Measurements from ENCODE around the gene GLE1.
"Not testable (repeated sequence)": the region's sequence is repeated elsewhere in the genome, so short reads cannot be mapped to it uniquely, and the experiment has no call there.

The GLE1 gene

GRCh38 chr9:128579194-128579593, 74.7 kb downstream of the GLE1 start:
- H3K4me3 ChIP-seq (ENCODE audit: low read depth, low read length, poor library complexity, severe bottlenecking) = no peak overlapping the region
- H3K27me3 ChIP-seq (ENCODE audit: insufficient read depth, low read length) = no peaks in the 10 kb centered on the region

GRCh38 chr9:128580731-128581130, 76.2 kb downstream of the GLE1 start:
- no peak overlapping the region for H3K4me2 ChIP-seq (ENCODE audit: low read length)
- no peaks in the 10 kb centered on the region for H3K9me3 ChIP-seq (ENCODE audit: low read length)
- H3K27me3 ChIP-seq (ENCODE audit: insufficient read depth, low read length) = no peaks in the 10 kb centered on the region
- H3K36me3 ChIP-seq (ENCODE audit: insufficient read depth, low read length) = peaks cover 98% of the 10 kb centered on the region
- TF ChIP-seq CTCF (IDR thresholded peaks at IDR 0.05; ENCODE audit: low read length) (no peak), EZH2 (IDR thresholded peaks at IDR 0.05; ENCODE audit: borderline replicate concordance, low read length) (no peak)
- no peak overlapping the region for H3K9ac ChIP-seq (ENCODE audit: low read length)
- H4K20me1 ChIP-seq (ENCODE audit: insufficient read depth, low read length) = no peaks in the 10 kb centered on the region
- H3K27ac ChIP-seq (ENCODE audit: low read depth, low read length, poor library complexity, severe bottlenecking) = no peak overlapping the region
- no peaks in the 10 kb centered on the region for H3K4me1 ChIP-seq (ENCODE audit: insufficient read depth, low read length, severe bottlenecking)
- no peaks in the 10 kb centered on the region for H3K9me2 ChIP-seq (ENCODE audit: low read depth, low read length)
- no peaks in the 10 kb centered on the region for H3K79me2 ChIP-seq (ENCODE audit: insufficient read depth, low read length)
- H2AFZ ChIP-seq (ENCODE audit: low read length) = no peak overlapping the region
- H3K4me3 ChIP-seq (ENCODE audit: low read depth, low read length, poor library complexity, severe bottlenecking) = no peak overlapping the region
- no peaks in the 10 kb centered on the region for H3F3A ChIP-seq (ENCODE audit: insufficient read depth, low read length)

More at GRCh38 chr9:128579194-128579593, 74.7 kb downstream of the GLE1 start:
- H4K20me1 ChIP-seq (ENCODE audit: insufficient read depth, low read length) = no peaks in the 10 kb centered on the region
- no peak overlapping the region for H3K27ac ChIP-seq (ENCODE audit: low read depth, low read length, poor library complexity, severe bottlenecking)
- no peaks in the 10 kb centered on the region for H3K9me3 ChIP-seq (ENCODE audit: low read length)
- no peaks in the 10 kb centered on the region for H3K9me2 ChIP-seq (ENCODE audit: low read depth, low read length)
- H2AFZ ChIP-seq (ENCODE audit: low read length) = no peak overlapping the region
- H3K4me1 ChIP-seq (ENCODE audit: insufficient read depth, low read length, severe bottlenecking) = no peaks in the 10 kb centered on the region
- H3K79me2 ChIP-seq (ENCODE audit: insufficient read depth, low read length) = no peaks in the 10 kb centered on the region
- no peaks in the 10 kb centered on the region for H3F3A ChIP-seq (ENCODE audit: insufficient read depth, low read length)
- peaks cover 97% of the 10 kb centered on the region for H3K36me3 ChIP-seq (ENCODE audit: insufficient read depth, low read length)
- TF ChIP-seq EZH2 (IDR thresholded peaks at IDR 0.05; ENCODE audit: borderline replicate concordance, low read length) (no peak), CTCF (IDR thresholded peaks at IDR 0.05; ENCODE audit: low read length) (no peak)
- no peak overlapping the region for H3K4me2 ChIP-seq (ENCODE audit: low read length)
- H3K9ac ChIP-seq (ENCODE audit: low read length) = no peak overlapping the region

GRCh38 chr9:128585155-128585554, 80.6 kb downstream of the GLE1 start:
- H4K20me1 ChIP-seq (ENCODE audit: insufficient read depth, low read length); H3K9me3 ChIP-seq (ENCODE audit: low read length); H3K27me3 ChIP-seq (ENCODE audit: insufficient read depth, low read length); H3K4me1 ChIP-seq (ENCODE audit: insufficient read depth, low read length, severe bottlenecking); H3K4me2 ChIP-seq (ENCODE audit: low read length); H2AFZ ChIP-seq (ENCODE audit: low read length); H3K4me3 ChIP-seq (ENCODE audit: low read depth, low read length, poor library complexity, severe bottlenecking); H3K79me2 ChIP-seq (ENCODE audit: insufficient read depth, low read length); H3K27ac ChIP-seq (ENCODE audit: low read depth, low read length, poor library complexity, severe bottlenecking); H3K9me2 ChIP-seq (ENCODE audit: low read depth, low read length); H3K9ac ChIP-seq (ENCODE audit: low read length); H3F3A ChIP-seq (ENCODE audit: insufficient read depth, low read length): not testable (repeated sequence)
- peaks cover 90% of the 10 kb centered on the region for H3K36me3 ChIP-seq (ENCODE audit: insufficient read depth, low read length)

- peaks cover 87% of the 10 kb centered on the region for H3K36me3 ChIP-seq (ENCODE audit: insufficient read depth, low read length)
- not testable (repeated sequence) for H3K9ac ChIP-seq (ENCODE audit: low read length); H3K79me2 ChIP-seq (ENCODE audit: insufficient read depth, low read length); H3K4me1 ChIP-seq (ENCODE audit: insufficient read depth, low read length, severe bottlenecking); H3K9me3 ChIP-seq (ENCODE audit: low read length); H3K27ac ChIP-seq (ENCODE audit: low read depth, low read length, poor library complexity, severe bottlenecking); H3F3A ChIP-seq (ENCODE audit: insufficient read depth, low read length); H3K4me2 ChIP-seq (ENCODE audit: low read length); H2AFZ ChIP-seq (ENCODE audit: low read length); H3K4me3 ChIP-seq (ENCODE audit: low read depth, low read length, poor library complexity, severe bottlenecking); H4K20me1 ChIP-seq (ENCODE audit: insufficient read depth, low read length); H3K27me3 ChIP-seq (ENCODE audit: insufficient read depth, low read length); H3K9me2 ChIP-seq (ENCODE audit: low read depth, low read length)
Measured at GRCh38 chr9:128586934-128587333, 82.4 kb downstream of the GLE1 start.

Data from OCI-LY1 (cell line).